Measurements from ENCODE around the gene NCKIPSD.

GRCh38 chr3:48707157-48707556 lies 21.4 kb upstream of the NCKIPSD start:
- TF ChIP-seq, protein P1, sequence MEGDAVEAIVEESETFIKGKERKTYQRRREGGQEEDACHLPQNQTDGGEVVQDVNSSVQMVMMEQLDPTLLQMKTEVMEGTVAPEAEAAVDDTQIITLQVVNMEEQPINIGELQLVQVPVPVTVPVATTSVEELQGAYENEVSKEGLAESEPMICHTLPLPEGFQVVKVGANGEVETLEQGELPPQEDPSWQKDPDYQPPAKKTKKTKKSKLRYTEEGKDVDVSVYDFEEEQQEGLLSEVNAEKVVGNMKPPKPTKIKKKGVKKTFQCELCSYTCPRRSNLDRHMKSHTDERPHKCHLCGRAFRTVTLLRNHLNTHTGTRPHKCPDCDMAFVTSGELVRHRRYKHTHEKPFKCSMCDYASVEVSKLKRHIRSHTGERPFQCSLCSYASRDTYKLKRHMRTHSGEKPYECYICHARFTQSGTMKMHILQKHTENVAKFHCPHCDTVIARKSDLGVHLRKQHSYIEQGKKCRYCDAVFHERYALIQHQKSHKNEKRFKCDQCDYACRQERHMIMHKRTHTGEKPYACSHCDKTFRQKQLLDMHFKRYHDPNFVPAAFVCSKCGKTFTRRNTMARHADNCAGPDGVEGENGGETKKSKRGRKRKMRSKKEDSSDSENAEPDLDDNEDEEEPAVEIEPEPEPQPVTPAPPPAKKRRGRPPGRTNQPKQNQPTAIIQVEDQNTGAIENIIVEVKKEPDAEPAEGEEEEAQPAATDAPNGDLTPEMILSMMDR (IDR thresholded peaks at IDR 0.05; ENCODE audit: extremely low read depth in 1 of 2, insufficient read depth in 1 of 2, low read depth in 1 of 2, low read length in 2 of 2): no peak
- no peak for TF ChIP-seq POLR2A (IDR thresholded peaks at IDR 0.05; ENCODE audit: low read depth, low read length)
- no peak for TF ChIP-seq EZH2 (IDR thresholded peaks at IDR 0.05; ENCODE audit: borderline replicate concordance, low read depth, low read length, severe bottlenecking)
- no peak for TF ChIP-seq GATA2 (IDR thresholded peaks at IDR 0.05; ENCODE audit: insufficient read depth, insufficient read length, low read depth, low read length)
- no peak for TF ChIP-seq POLR2AphosphoS5 (IDR thresholded peaks at IDR 0.05; ENCODE audit: insufficient read depth, low read depth, low read length)
- TF ChIP-seq, protein P2, sequence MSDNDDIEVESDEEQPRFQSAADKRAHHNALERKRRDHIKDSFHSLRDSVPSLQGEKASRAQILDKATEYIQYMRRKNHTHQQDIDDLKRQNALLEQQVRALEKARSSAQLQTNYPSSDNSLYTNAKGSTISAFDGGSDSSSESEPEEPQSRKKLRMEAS (IDR thresholded peaks at IDR 0.05; ENCODE audit: insufficient read depth, insufficient read length): no peak
- no peak for TF ChIP-seq FOS (IDR thresholded peaks at IDR 0.05; ENCODE audit: borderline replicate concordance, insufficient read depth, low read length)

All from endothelial cell of umbilical vein (primary cell).